ENCODE data around the gene MYOM1. TPM values are rescaled to one million over a fixed set of nuclear protein-coding genes. Genes with fewer than 3 reads are reported as not detected.

MYOM1 gene
- total and polyA plus RNA-seq, 10 donors: 1.2 to 6.2 (median 2.0) TPM

GRCh38 chr18:3213300-3214059 is 6.3 kb downstream of the MYOM1 start:
- Histone ChIP-seq H3K4me3 (no peak overlapping the region), H3K9me3 (no peaks in the 10 kb centered on the region), H3K4me1 (peaks cover 0 to 12% (median 6%) of the 10 kb centered on the region in 6 donors), H3K27ac (no peak overlapping the region), H3K36me3 (peaks cover 0 to 6% (median 0%) of the 10 kb centered on the region in 6 donors), H3K27me3 (replicated peaks in 1 of 7) (no peaks in the 10 kb centered on the region)
- no peak for DNase-seq
- WGBS, 5 donors: 32 to 41% (median 38%) methylated on average over 6 of the region's 6 CpGs
- no peak for TF ChIP-seq CTCF (IDR thresholded peaks at IDR 0.05 in 8 of 11, conservative IDR thresholded peaks at IDR 0.05 in 3 of 11)
- no peak for TF ChIP-seq POLR2AphosphoS5 (IDR thresholded peaks at IDR 0.05)
- no peak for TF ChIP-seq POLR2A (IDR thresholded peaks at IDR 0.05)
- intact Hi-C loops (cut with DNase I; ENCODE audit: low total_unique reads): no loop called here

DNA sequence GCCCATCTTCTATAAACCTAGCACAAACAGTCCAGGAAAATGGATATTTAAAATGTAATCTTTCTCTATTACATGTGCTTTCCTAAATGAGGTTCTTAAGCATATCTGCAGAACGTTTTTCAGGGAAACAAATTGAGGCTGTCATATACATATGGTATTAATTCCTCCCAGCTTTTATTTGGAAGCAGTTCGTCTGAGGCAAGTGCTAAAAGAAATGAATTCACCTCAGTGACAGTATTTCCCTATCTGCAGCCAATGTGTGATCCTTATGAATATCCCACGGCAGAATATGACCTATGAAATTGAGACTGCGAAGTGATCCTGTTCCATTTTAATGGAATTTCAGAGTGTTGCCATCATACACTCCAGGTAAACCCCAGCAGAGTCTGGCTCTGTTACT is 7.1 kb downstream of the MYOM1 start:
- H3K27ac ChIP-seq: no peak overlapping the region
- no peaks in the 10 kb centered on the region for H3K9me3 ChIP-seq
- intact Hi-C loops (cut with DNase I; ENCODE audit: low total_unique reads): no loop called here
- peaks cover 0 to 12% (median 6%) of the 10 kb centered on the region in 6 donors for H3K4me1 ChIP-seq
- 78 to 87% (median 85%) methylated on average over 4 of the region's 4 CpGs for WGBS, 5 donors
- no peak for TF ChIP-seq POLR2A (IDR thresholded peaks at IDR 0.05)
- no peak for TF ChIP-seq CTCF (IDR thresholded peaks at IDR 0.05 in 8 of 11, conservative IDR thresholded peaks at IDR 0.05 in 3 of 11)
- no peak for TF ChIP-seq POLR2AphosphoS5 (IDR thresholded peaks at IDR 0.05)
- H3K4me3 ChIP-seq: no peak overlapping the region
- DNase-seq: no peak
- H3K27me3 ChIP-seq (replicated peaks in 1 of 7): no peaks in the 10 kb centered on the region
- peaks cover 0 to 6% (median 0%) of the 10 kb centered on the region in 6 donors for H3K36me3 ChIP-seq

- no peaks in the 10 kb centered on the region for H3K9me3 ChIP-seq
- TF ChIP-seq POLR2A (IDR thresholded peaks at IDR 0.05): no peak
- peaks cover 0 to 6% (median 0%) of the 10 kb centered on the region in 6 donors for H3K36me3 ChIP-seq
- H3K4me3 ChIP-seq: no peak overlapping the region
- intact Hi-C loops (cut with DNase I; ENCODE audit: low total_unique reads): no loop called here
- no peaks in the 10 kb centered on the region for H3K27me3 ChIP-seq (replicated peaks in 1 of 7)
- H3K27ac ChIP-seq: no peak overlapping the region
- WGBS, 5 donors: 64 to 84% (median 79%) methylated on average over 5 of the region's 5 CpGs
- no peak for DNase-seq
- peaks cover 0 to 12% (median 6%) of the 10 kb centered on the region in 6 donors for H3K4me1 ChIP-seq
These were observed 8.4 kb downstream of the MYOM1 start for GRCh38 chr18:3211236-3211992.

- Histone ChIP-seq H3K27ac (no peak overlapping the region), H3K9me3 (peaks cover 0 to 14% (median 13%) of the 10 kb centered on the region in 8 donors), H3K4me1 (peaks cover 0 to 12% (median 6%) of the 10 kb centered on the region in 6 donors), H3K27me3 (replicated peaks in 1 of 7) (no peaks in the 10 kb centered on the region), H3K4me3 (no peak overlapping the region), H3K36me3 (peaks cover 0 to 11% (median 0%) of the 10 kb centered on the region in 6 donors)
- TF ChIP-seq POLR2A (IDR thresholded peaks at IDR 0.05) (no peak), CTCF (IDR thresholded peaks at IDR 0.05 in 8 of 11, conservative IDR thresholded peaks at IDR 0.05 in 3 of 11) (no peak), POLR2AphosphoS5 (IDR thresholded peaks at IDR 0.05) (no peak)
- no peak for DNase-seq
- intact Hi-C loops (cut with DNase I; ENCODE audit: low total_unique reads): no loop called here
- 75 to 81% (median 77%) methylated on average over 4 of the region's 4 CpGs for WGBS, 5 donors
These were observed 9.8 kb downstream of the MYOM1 start for GRCh38 chr18:3209859-3210569.

Measured in spleen (tissue), 11 donors.